Renal pelvis (tissue), 4 donors: ENCODE data around the gene MROH8. TPM values are rescaled to one million over a fixed set of nuclear protein-coding genes. Genes with fewer than 3 reads are reported as not detected.
"Not testable (repeated sequence)": the region's sequence is repeated elsewhere in the genome, so short reads cannot be mapped to it uniquely, and the experiment has no call there.

ENCODE experiments used
- DNase-seq: peaks from one replicate; pipeline ENCODE4 v3.0.0-alpha.2; 2013
- polyA plus RNA-seq, 3 donors: library from polyadenylated mRNA; unstranded; fragments of 120-200 nt; gene quantifications; one replicate each; pipeline ENCODE4 v1.2.1, GENCODE V29; 2013; ENCODE audit not compliant: insufficient read length in 3 of 3

MROH8 gene
- polyA plus RNA-seq, 3 donors = 7.2 to 9.0 (median 8.0) TPM

GRCh38 chr20:37160683-37161082, 18.7 kb downstream of the MROH8 start:
- DNase-seq = no peak

- DNase-seq = no peak
These were observed 21.1 kb downstream of the MROH8 start for GRCh38 chr20:37158248-37158647.

- no peak for DNase-seq
These were observed 23.4 kb downstream of the MROH8 start for GRCh38 chr20:37155987-37156386.

GRCh38 chr20:37154684-37155298, 24.6 kb downstream of the MROH8 start:
- DNase-seq = no peak

GRCh38 chr20:37152284-37152683, 27.1 kb downstream of the MROH8 start:
- no peak for DNase-seq

GRCh38 chr20:37151529-37151928, 27.8 kb downstream of the MROH8 start:
- no peak for DNase-seq

GRCh38 chr20:37150864-37151263, 28.5 kb downstream of the MROH8 start:
- not testable (repeated sequence) for DNase-seq

- no peak for DNase-seq
These were observed 32.1 kb downstream of the MROH8 start for GRCh38 chr20:37147250-37147649.

- no peak for DNase-seq
These were observed 34.4 kb downstream of the MROH8 start for GRCh38 chr20:37144856-37145404.

- DNase-seq = no peak
These were observed 36.6 kb downstream of the MROH8 start for GRCh38 chr20:37142708-37143107.

- DNase-seq = no peak
These were observed 41.8 kb downstream of the MROH8 start for GRCh38 chr20:37137547-37137946.

- no peak for DNase-seq
These were observed 45.4 kb downstream of the MROH8 start for GRCh38 chr20:37133952-37134351.

GRCh38 chr20:37131486-37131885, 47.9 kb downstream of the MROH8 start:
- no peak for DNase-seq

- DNase-seq = no peak
These were observed 50.5 kb downstream of the MROH8 start for GRCh38 chr20:37128803-37129202.

- not testable (repeated sequence) for DNase-seq
These were observed 53.1 kb downstream of the MROH8 start for GRCh38 chr20:37126290-37126689.

GRCh38 chr20:37123441-37123840, 55.9 kb downstream of the MROH8 start:
- DNase-seq = no peak

GRCh38 chr20:37120497-37120896, 58.9 kb downstream of the MROH8 start:
- no peak for DNase-seq

GRCh38 chr20:37119356-37120036, 59.9 kb downstream of the MROH8 start:
- DNase-seq = no peak

GRCh38 chr20:37114012-37114411, 65.3 kb downstream of the MROH8 start:
- no peak for DNase-seq

- no peak for DNase-seq
These were observed 67.4 kb downstream of the MROH8 start for GRCh38 chr20:37111926-37112455.

GRCh38 chr20:37108676-37109075, 70.7 kb downstream of the MROH8 start:
- no peak for DNase-seq

GRCh38 chr20:37102571-37102970, 76.8 kb downstream of the MROH8 start:
- no peak for DNase-seq

- DNase-seq = no peak
These were observed 82.8 kb downstream of the MROH8 start for GRCh38 chr20:37096415-37097041.
